GM12878 (cell line): Measurements from ENCODE around the gene ITGB8. TPM values are rescaled to one million over a fixed set of nuclear protein-coding genes. Genes with fewer than 3 reads are reported as not detected.

Source experiments
- ATAC-seq: fragments of 200-7000 bp; cut with Tn5 transposase; 3 replicates; pipeline ENCODE4 v1.9.1; 2020; ENCODE audit warnings: mild to moderate bottlenecking, moderate library complexity
- BruUV-seq: library from RNA; stranded (reverse); fragments of 400-500 nt; replicated peaks from 2 replicates; lab custom pipeline; 2021; lab: Mats Ljungman, UMichigan
- CTCF ChIA-PET: fragments of 300-600 bp; sonication (Branson Sonifier 250); formaldehyde crosslinking; extraction: SDS; loops from one replicate; lab custom pipeline; 2021; ENCODE audit warnings: inconsistent platforms; lab: Yijun Ruan, JAX
- POLR2A ChIA-PET: fragments of 350-600 bp; formaldehyde crosslinking; extraction: SDS; loops from one replicate; lab custom pipeline; 2021; ENCODE audit warnings: inconsistent platforms; lab: Charles Lee
- RAD21 ChIA-PET: fragments of 300-600 bp; sonication (Branson Sonifier 250); formaldehyde crosslinking; loops from one replicate; lab custom pipeline; 2023; ENCODE audit warnings: antibody characterized with exemption; ENCODE audit not compliant: unreplicated experiment; lab: Charles Lee
- SMC1A ChIA-PET: fragments of 300-600 bp; sonication (Branson Sonifier 250); formaldehyde crosslinking; loops from one replicate; lab custom pipeline; 2023; ENCODE audit not compliant: unreplicated experiment, uncharacterized antibody; lab: Charles Lee
- DNase-seq: peaks from one replicate; pipeline ENCODE4 v3.0.0-alpha.2; 2011; ENCODE audit warnings: low read depth, low spot score
- FAIRE-seq: peaks from 3 replicates; lab custom pipeline; 2011; peaks lifted over from hg19 to GRCh38; lab: Jason Lieb, UNC
- H2AFZ ChIP-seq: 2 replicates; pipeline ENCODE4 v1.6.0; 2011; ENCODE audit warnings: low read depth, low read length, control low read depth; ENCODE audit not compliant: control insufficient read depth
- H3K27ac ChIP-seq: 2 replicates; pipeline ENCODE4 v1.5.1; 2011; ENCODE audit warnings: control low read depth; ENCODE audit not compliant: control insufficient read depth, insufficient read depth
- H3K27me3 ChIP-seq, 2 experiments: replicated peaks in 1 of 2; 2 replicates each; pipeline versions ENCODE4 v1.6.0 to v1.6.1; 2011; ENCODE audit warnings: low read length in 1 of 2; ENCODE audit not compliant: control insufficient read depth in 2 of 2, insufficient read depth in 2 of 2
- H3K36me3 ChIP-seq, 2 experiments: 2 replicates each; pipeline ENCODE4 v1.5.1; 2011; ENCODE audit warnings: low read length in 1 of 2; ENCODE audit not compliant: control insufficient read depth in 2 of 2, insufficient read depth in 2 of 2
- H3K4me1 ChIP-seq: 2 replicates; pipeline ENCODE4 v1.6.1; 2011; ENCODE audit warnings: mild to moderate bottlenecking, low read length, moderate library complexity, mixed read lengths; ENCODE audit not compliant: control insufficient read depth, insufficient read depth
- H3K4me2 ChIP-seq: 2 replicates; pipeline ENCODE4 v1.6.0; 2011; ENCODE audit warnings: control low read depth; ENCODE audit not compliant: control insufficient read depth, insufficient read depth
- H3K4me3 ChIP-seq: fragments of 200-600 bp; sonication (generic); 2 replicates; pipeline ENCODE4 v1.5.1; 2016
- H3K79me2 ChIP-seq: 2 replicates; pipeline ENCODE4 v1.6.0; 2011; ENCODE audit warnings: low read length; ENCODE audit not compliant: control insufficient read depth, insufficient read depth
- H3K9ac ChIP-seq: 2 replicates; pipeline ENCODE4 v1.8.0; 2011; ENCODE audit warnings: low read length, control low read depth, mixed read lengths; ENCODE audit not compliant: control insufficient read depth, insufficient read depth
- H3K9me3 ChIP-seq: replicated peaks from 3 replicates; pipeline ENCODE4 v1.5.1; 2011; ENCODE audit warnings: mild to moderate bottlenecking, low read length; ENCODE audit not compliant: control insufficient read depth, insufficient read depth
- H4K20me1 ChIP-seq: 2 replicates; pipeline ENCODE4 v1.6.0; 2011; ENCODE audit not compliant: control insufficient read depth, insufficient read depth
- BMI1 ChIP-seq: fragments of 450-650 bp; IDR thresholded peaks from 2 replicates; pipeline ENCODE4 v1.6.1; 2016; ENCODE audit warnings: mild to moderate bottlenecking, moderate library complexity, borderline replicate concordance
- BRCA1 ChIP-seq: IDR thresholded peaks from 2 replicates; pipeline ENCODE4 v1.6.1; 2011; ENCODE audit warnings: low read depth, low read length, improper control_type of control experiment
- CHD2 ChIP-seq: IDR thresholded peaks from 2 replicates; pipeline ENCODE4 v1.6.1; 2011; ENCODE audit warnings: low read depth, low read length, improper control_type of control experiment, borderline replicate concordance
- DPF2 ChIP-seq: fragments of 450-650 bp; IDR thresholded peaks from 2 replicates; pipeline ENCODE4 v1.6.1; 2017; ENCODE audit warnings: mild to moderate bottlenecking
- HDAC6 ChIP-seq: fragments of 200-600 bp; sonication (generic); IDR thresholded peaks from one replicate; pipeline ENCODE4 v1.8.0; 2017; ENCODE audit warnings: antibody characterized with exemption; ENCODE audit not compliant: unreplicated experiment
- NFYA ChIP-seq: IDR thresholded peaks from 2 replicates; pipeline ENCODE4 v1.6.1; 2011; ENCODE audit warnings: low read depth, mild to moderate bottlenecking, low read length, improper control_type of control experiment, borderline replicate concordance
- NFYB ChIP-seq: IDR thresholded peaks from 2 replicates; pipeline ENCODE4 v1.6.1; 2011; ENCODE audit warnings: low read depth, mild to moderate bottlenecking, low read length, improper control_type of control experiment, moderate library complexity; ENCODE audit not compliant: insufficient read depth
- NR2C2 ChIP-seq: IDR thresholded peaks from 2 replicates; pipeline ENCODE4 v1.6.1; 2011; ENCODE audit warnings: borderline replicate concordance, low read depth; ENCODE audit not compliant: control insufficient read depth, insufficient read length
- NR2F1 ChIP-seq: fragments of 450-650 bp; conservative IDR thresholded peaks from 2 replicates; pipeline ENCODE4 v1.6.1; 2017; ENCODE audit warnings: mild to moderate bottlenecking
- POU2F2 ChIP-seq: IDR thresholded peaks from 3 replicates; pipeline ENCODE4 v1.6.1; 2011; ENCODE audit warnings: low read depth, mild to moderate bottlenecking, low read length, borderline replicate concordance
- SIN3A ChIP-seq: IDR thresholded peaks from 2 replicates; pipeline ENCODE4 v1.6.1; 2012; ENCODE audit warnings: low read depth, low read length, improper control_type of control experiment
- STAT1 ChIP-seq: fragments of 450-650 bp; conservative IDR thresholded peaks from 2 replicates; pipeline ENCODE4 v1.6.1; 2014; ENCODE audit warnings: antibody characterized with exemption, mild to moderate bottlenecking
- TCF12 ChIP-seq: IDR thresholded peaks from 2 replicates; pipeline ENCODE4 v1.6.1; 2011; ENCODE audit warnings: low read depth, mild to moderate bottlenecking, low read length
- ZSCAN29 ChIP-seq: fragments of 450-650 bp; IDR thresholded peaks from 2 replicates; pipeline ENCODE4 v1.6.1; 2017; ENCODE audit warnings: mild to moderate bottlenecking, moderate library complexity
- WGBS: methylation state at CpG from one replicate; pipeline ENCODE4 v1.1.6; 2016; ENCODE audit warnings: low lambda C conversion rate; ENCODE audit not compliant: insufficient replicate concordance, insufficient coverage; ENCODE audit errors: missing lambda C conversion rate; 5-methylcytosine and 5-hydroxymethylcytosine counted together
- in situ Hi-C: fragments of 300-500 bp; cut with MboI; formaldehyde crosslinking; loops from 9 replicates; pipeline ENCODE4 v1.14.3; 2018; ENCODE audit warnings: mixed read lengths
- intact Hi-C: fragments of 100-400 bp; cut with micrococcal nuclease; formaldehyde crosslinking; loops from one replicate; pipeline ENCODE4 v1.14.2; 2022; ENCODE audit not compliant: unreplicated experiment
- polyA plus RNA-seq, 11 experiments: library from polyadenylated mRNA; depleted of rRNA in 4 of 11; unstranded in 6 of 11; stranded (reverse) in 5 of 11; fragments of >200 nt; fragmentation: Nextera tagmentation in 4 of 11; fragmentation: Illumina TruSeq in 1 of 11; extraction: Ambion mirVana in 4 of 11; extraction: Trizol in 1 of 11; gene quantifications; 1 replicate in 1 of 11; 2 replicates in 10 of 11; pipeline versions ENCODE4 v1.2.1 to v1.2.3, GENCODE V29; 2011 to 2016; ENCODE audit warnings: inconsistent platforms in 2 of 11, missing spikeins in 2 of 11, low read depth in 1 of 11
- total RNA-seq, 4 experiments: library from RNA; depleted of rRNA in 3 of 4; stranded (reverse); fragments of >200 nt in 3 of 4; fragmentation: Illumina TruSeq in 1 of 4; extraction: Trizol in 1 of 4; gene quantifications; 2 replicates each; pipeline versions ENCODE4 v1.2.1 to v1.2.3, GENCODE V29; 2013 to 2021
- TF ChIP-seq, protein P1 (sequence below): fragments of 450-650 bp; IDR thresholded peaks from 2 replicates; pipeline ENCODE4 v1.6.1; 2017; ENCODE audit warnings: mild to moderate bottlenecking, low read depth, inconsistent platforms; ENCODE audit not compliant: poor library complexity, severe bottlenecking
- TF ChIP-seq, protein P2 (sequence below): fragments of 450-650 bp; IDR thresholded peaks from 2 replicates; pipeline ENCODE4 v1.6.1; 2016; ENCODE audit warnings: mild to moderate bottlenecking

Gene ITGB8
- total and polyA plus RNA-seq, 10 of the 15 experiments (the other 5 are each of a cell fraction or from before 2014, with no cell fraction given): 0.37 to 26.2 (median 1.5) TPM

DNA sequence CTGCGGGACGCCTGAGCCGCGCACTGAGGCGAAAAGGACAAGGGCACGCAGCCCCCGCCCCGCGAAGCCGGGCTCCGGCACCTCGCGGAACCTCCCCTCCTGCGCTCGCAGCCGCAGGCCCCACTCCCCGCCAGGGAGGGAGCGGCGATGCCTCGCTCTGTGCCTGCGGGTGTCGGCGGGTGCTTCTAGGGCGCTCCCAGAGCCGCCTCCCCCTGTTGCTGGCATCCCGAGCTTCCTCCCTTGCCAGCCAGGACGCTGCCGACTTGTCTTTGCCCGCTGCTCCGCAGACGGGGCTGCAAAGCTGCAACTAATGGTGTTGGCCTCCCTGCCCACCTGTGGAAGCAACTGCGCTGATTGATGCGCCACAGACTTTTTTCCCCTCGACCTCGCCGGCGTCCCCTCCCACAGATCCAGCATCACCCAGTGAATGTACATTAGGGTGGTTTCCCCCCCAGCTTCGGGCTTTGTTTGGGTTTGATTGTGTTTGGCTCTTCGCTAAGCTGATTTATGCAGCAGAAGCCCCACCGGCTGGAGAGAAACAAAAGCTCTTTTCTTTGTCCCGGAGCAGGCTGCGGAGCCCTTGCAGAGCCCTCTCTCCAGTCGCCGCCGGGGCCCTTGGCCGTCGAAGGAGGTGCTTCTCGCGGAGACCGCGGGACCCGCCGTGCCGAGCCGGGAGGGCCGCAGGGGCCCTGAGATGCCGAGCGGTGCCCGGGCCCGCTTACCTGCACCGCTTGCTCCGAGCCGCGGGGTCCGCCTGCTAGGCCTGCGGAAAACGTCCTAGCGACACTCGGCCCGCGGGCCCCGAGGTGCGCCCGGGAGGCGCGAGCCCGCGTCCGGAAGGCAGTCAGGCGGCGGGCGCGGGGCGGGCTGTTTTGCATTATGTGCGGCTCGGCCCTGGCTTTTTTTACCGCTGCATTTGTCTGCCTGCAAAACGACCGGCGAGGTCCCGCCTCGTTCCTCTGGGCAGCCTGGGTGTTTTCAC lies 519 bp downstream of the ITGB8 start:
- ChIA-PET RAD21 (interaction anchor here (0.9 to 3.0 kb wide), 18 partner anchors 15 to 583 kb away, joined by 3 to 24 read pairs (median 8); partner anchors contain the start of gene MACC1), CTCF (interaction anchor here (1.2 to 3.1 kb wide), 8 partner anchors 11 to 577 kb away, joined by 3 to 17 read pairs (median 6); partner anchors contain the start of gene MACC1), POLR2A (interaction anchor here (0.6 to 2.9 kb wide), 10 partner anchors 15 to 272 kb away, joined by 3 to 25 read pairs (median 6); no protein-coding TSS in a partner anchor), SMC1A (interaction anchor here (0.6 to 4.8 kb wide), 16 partner anchors 12 to 136 kb away, joined by 3 to 38 read pairs (median 5); no protein-coding TSS in a partner anchor)
- Histone ChIP-seq H3K4me3 (peak overlapping the region; percentile 83), H3K4me2 (peak overlapping the region; percentile 100), H3K27me3 (no peaks in the 10 kb centered on the region; a peak in 1 of 4 replicates), H3K9ac (peak overlapping the region; percentile 83), H3K36me3 (no peaks in the 10 kb centered on the region), H3K9me3 (no peaks in the 10 kb centered on the region), H4K20me1 (no peaks in the 10 kb centered on the region), H3K79me2 (peaks cover 7% of the 10 kb centered on the region), H3K4me1 (peaks cover 19% of the 10 kb centered on the region), H2AFZ (peak overlapping the region; percentile 91), H3K27ac (peak overlapping the region; percentile 87)
- in situ Hi-C loops: no loop called here
- ATAC-seq (peak; percentile 41), FAIRE-seq (no peak), DNase-seq (no peak)
- intact Hi-C loops: loop anchor here (1.0 to 5.0 kb wide), 2 partner anchors 47 to 106 kb away; no protein-coding TSS in a partner anchor
- 3% methylated on average over 92 of the region's 92 CpGs for WGBS
- BruUV-seq: no TSS peak
- TF ChIP-seq, protein P1, sequence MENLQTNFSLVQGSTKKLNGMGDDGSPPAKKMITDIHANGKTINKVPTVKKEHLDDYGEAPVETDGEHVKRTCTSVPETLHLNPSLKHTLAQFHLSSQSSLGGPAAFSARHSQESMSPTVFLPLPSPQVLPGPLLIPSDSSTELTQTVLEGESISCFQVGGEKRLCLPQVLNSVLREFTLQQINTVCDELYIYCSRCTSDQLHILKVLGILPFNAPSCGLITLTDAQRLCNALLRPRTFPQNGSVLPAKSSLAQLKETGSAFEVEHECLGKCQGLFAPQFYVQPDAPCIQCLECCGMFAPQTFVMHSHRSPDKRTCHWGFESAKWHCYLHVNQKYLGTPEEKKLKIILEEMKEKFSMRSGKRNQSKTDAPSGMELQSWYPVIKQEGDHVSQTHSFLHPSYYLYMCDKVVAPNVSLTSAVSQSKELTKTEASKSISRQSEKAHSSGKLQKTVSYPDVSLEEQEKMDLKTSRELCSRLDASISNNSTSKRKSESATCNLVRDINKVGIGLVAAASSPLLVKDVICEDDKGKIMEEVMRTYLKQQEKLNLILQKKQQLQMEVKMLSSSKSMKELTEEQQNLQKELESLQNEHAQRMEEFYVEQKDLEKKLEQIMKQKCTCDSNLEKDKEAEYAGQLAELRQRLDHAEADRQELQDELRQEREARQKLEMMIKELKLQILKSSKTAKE: peak; percentile 15
- no peak for TF ChIP-seq NFYB
- peak; percentile 7; the same call in 1 of the 2 replicates for TF ChIP-seq TCF12
- TF ChIP-seq NR2F1: no peak; the same call in 1 of the 2 replicates
- peak; percentile 49; the same call in 2 of the 3 replicates for TF ChIP-seq POU2F2
- TF ChIP-seq SIN3A: no peak
- TF ChIP-seq, protein P2, sequence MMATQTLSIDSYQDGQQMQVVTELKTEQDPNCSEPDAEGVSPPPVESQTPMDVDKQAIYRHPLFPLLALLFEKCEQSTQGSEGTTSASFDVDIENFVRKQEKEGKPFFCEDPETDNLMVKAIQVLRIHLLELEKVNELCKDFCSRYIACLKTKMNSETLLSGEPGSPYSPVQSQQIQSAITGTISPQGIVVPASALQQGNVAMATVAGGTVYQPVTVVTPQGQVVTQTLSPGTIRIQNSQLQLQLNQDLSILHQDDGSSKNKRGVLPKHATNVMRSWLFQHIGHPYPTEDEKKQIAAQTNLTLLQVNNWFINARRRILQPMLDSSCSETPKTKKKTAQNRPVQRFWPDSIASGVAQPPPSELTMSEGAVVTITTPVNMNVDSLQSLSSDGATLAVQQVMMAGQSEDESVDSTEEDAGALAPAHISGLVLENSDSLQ: peak; percentile 62
- 0 out of 2 replicates have a peak, but pooled peaks have one; percentile 12 for TF ChIP-seq STAT1
- TF ChIP-seq HDAC6: no peak
- no peak for TF ChIP-seq NR2C2
- no peak for TF ChIP-seq NFYA
- peak; percentile 46; the same call in 1 of the 2 replicates for TF ChIP-seq DPF2
- no peak for TF ChIP-seq BRCA1
- no peak for TF ChIP-seq CHD2
- no peak for TF ChIP-seq ZSCAN29
- TF ChIP-seq BMI1: no peak
